Activated CD4-positive, alpha-beta T cell treated with anti-CD3 and anti-CD28 coated beads, Interleukin-2, amount 50 U/mL, for 16 hours (primary cell): ENCODE measurements around the gene IL12RB2.
"Not testable (repeated sequence)": the region's sequence is repeated elsewhere in the genome, so short reads cannot be mapped to it uniquely, and the experiment has no call there.

Experiments used
- DNase-seq: peaks from one replicate; pipeline ENCODE4 v3.0.0-alpha.2; 2020

Gene IL12RB2

DNA sequence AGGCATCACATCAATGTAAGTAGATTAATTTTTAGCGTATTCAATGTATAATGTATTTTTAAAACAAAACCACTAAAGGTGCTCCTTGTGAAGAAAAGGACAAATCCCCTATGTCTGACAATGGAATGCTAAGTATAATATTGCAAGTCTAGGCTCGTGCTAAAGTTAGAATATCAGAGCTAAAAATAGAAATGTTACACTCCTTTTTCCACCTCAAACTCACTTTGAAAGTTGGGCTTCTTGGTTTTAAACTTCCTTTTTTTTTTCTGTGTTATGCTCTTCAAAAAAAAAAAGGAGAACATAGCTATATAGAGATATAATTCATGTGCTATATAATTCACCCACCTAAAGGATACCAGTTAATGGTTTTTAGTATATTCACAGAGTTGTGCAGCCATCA is 126.2 kb downstream of the IL12RB2 start:
- DNase-seq: no peak

DNA sequence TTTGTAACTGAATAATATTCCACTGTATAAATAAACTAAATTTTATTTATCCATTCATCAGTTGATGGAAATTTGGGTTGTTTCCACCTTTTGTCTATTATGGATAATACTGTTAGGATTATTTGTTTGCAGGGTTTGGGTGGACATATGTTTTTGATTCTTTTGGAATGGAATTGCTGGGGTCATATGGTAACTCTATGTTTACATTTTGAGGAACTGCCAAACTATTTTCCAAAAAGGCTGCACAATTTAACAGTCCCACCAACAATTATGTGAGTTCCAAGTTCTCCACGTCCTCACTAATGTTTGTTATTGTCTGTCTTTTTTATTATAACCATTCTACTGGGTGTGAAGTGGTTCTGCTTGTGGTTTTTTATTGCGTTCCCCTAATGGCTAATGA is 126.8 kb downstream of the IL12RB2 start:
- no peak for DNase-seq

DNA sequence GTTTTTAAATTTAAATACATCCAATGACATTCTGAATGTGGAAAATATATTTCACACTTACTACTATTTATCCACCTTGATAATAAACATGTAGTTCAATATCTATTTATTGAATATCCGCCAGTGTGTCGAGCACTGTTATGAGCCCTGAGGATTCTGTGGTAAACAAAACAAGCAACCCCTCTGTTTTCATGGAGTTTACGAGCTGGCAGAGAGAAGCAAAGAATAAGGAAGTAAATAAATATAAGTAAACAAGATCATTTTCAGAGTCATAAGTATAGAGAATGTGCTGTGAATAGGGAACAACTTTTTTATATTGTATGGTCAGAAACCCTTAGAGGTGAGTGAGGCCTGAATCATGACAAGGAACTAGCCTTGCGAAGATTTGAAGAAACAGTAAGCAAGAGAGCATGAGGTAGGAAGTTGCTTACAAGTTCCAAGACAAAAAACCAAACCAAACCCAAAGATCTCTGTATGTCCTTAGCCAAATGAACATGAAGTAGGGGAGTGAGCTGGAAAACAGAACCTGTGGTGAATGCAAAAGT is 128.9 kb downstream of the IL12RB2 start:
- DNase-seq: no peak

DNA sequence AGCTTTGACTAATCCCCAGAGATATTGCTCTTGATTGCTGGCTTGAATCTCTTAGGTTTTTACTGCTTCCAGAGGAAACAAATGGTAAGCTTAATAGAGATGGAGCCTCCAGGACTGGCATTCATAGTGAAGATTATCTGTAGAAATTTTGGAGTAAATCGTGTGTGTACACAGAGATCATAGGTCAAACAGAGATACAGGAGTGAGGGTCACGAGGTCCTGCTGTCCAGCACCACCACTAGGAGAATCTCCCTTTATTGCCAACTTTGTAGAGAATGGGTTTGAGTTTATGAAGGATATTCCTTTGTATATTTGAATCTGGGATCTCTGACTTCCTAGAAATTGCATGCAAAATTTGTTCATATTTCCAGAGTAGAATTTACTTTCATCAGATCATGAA is 130.3 kb downstream of the IL12RB2 start:
- DNase-seq: no peak

DNA sequence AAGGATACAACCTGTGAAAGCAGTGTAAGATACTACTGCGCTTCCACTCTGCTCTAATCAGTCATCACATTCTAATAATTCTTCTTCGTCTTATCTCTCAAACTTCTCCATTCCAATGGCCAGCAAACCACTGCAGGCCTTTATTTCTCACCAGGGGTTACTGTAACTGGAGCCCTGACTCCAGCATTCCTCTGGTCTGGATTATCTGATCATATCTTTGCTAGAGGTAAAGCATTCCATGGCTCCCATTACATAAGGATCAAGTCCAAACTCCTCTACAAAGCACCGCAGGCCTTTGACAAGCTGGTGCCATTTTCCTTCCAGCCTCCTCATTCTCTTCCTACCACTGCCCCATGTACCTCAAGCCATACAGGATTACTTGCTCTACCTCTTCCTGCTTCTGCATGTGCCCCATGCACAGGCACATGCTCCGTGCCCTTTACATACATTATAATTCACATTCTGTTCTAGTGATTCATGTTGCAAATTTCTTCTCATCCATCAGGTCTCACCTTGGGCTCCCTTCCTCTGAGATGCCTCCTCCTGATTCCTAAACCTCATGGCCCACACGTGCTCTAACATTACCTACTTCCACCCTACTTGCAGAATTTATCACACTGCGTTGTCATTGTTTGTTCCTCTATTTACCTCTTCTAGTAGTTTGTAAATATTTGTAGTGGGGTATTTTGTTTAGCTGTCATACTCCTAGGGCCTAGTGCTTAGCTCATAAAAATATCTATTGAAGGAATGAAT is 131.8 kb downstream of the IL12RB2 start:
- DNase-seq: no peak

DNA sequence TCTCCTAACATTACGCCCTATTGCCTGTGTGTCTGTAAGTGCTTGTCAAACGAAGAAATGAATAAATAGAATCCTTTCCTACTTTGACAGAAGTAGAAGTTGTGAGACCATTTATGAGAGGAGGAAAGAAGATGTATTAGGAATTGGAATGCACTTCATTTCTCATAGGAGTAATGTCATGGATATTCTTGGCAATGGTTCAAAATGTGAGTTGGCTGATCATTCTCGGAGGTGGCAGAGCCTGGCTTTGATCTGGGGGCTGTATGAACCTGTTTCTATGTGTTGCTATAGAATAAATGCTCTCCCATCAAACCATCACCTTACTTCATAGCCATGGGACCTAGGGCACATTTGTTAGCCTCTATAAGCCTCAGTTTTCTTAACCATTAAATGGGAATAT is 132.7 kb downstream of the IL12RB2 start:
- DNase-seq: no peak

DNA sequence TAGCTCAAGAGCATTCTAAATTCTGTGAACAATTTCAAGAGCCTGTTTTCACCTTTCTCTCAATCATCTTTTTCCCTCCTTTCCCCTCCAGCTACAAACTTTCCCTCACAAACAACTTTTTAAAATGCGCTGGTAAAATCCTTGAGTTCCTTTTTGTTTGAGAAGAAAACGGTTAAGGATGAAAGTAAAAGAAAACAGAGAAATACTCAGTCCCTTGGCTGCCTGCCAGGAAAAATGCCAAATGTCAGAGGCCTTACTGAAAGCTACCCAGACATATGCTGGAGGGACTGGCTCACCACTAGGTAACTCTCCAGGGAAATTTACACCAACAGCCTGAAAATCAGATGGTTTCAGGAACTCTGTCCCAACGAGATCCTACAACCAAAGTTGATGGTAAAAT is 133.5 kb downstream of the IL12RB2 start:
- DNase-seq: no peak

DNA sequence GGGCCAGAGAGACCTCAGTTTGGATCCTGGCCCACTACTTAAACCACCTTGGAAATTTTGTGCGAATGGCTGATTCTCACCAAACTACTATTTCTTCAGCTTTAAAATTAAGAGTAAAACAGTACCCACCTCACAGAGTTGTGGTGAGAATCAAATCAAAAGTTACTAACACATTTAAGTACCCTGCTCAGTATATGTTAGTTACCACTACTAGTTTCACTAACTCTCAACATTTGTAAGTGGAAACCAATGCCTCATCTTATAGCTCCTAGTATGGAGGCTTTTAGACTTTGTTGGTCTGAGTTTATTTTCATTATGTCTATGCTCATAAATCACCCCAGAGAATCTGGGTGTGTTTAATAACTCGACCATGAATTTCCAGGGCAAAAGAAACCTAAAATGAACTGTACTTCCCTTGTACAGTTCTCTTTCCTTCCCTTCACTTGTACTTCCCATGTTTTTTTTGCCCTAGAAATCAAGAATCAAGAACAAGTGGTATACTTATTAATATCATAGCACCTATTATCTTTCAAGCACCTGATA is 134.1 kb downstream of the IL12RB2 start:
- DNase-seq: peak; percentile 35

DNA sequence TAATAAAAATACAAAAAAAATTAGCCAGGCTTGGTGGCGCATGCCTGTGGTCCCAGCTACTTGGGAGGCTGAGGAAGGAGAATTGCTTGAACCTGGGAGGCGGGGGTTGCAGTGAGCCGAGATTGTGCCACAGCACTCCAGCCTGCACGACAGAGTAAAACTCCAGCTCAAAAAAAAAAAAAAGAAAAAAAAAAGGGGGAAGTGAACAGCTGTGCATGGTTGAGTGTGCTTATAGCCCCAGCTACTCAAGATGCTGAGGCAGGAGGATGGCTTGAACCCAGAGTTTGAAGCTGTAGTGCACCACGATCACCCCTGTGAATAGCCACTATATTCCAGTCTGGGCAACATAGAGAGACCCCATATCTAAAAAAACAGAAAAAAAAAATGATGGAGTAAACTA is 138.3 kb downstream of the IL12RB2 start:
- DNase-seq: not testable (repeated sequence)
